ENCODE data around the gene RPL37.

DNA sequence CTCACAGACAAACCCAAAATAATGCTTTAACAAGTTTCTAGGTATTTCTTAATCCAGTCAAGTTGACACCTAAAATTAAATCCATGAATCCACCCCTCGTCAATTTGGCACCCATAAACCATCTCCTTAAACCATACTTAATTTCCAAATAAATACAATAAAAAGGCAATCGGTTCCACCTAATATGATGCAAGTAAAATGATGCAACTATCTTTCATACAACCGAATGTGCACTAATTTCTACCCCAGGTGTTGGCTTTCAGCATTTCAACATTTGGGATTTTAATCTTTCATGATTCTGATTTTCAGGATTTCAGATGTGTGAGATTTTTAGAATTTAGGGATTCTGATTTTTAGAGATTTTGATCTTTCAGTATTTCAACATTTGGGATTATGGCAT is 54.2 kb downstream of the RPL37 start:
- TF ChIP-seq, protein P1, sequence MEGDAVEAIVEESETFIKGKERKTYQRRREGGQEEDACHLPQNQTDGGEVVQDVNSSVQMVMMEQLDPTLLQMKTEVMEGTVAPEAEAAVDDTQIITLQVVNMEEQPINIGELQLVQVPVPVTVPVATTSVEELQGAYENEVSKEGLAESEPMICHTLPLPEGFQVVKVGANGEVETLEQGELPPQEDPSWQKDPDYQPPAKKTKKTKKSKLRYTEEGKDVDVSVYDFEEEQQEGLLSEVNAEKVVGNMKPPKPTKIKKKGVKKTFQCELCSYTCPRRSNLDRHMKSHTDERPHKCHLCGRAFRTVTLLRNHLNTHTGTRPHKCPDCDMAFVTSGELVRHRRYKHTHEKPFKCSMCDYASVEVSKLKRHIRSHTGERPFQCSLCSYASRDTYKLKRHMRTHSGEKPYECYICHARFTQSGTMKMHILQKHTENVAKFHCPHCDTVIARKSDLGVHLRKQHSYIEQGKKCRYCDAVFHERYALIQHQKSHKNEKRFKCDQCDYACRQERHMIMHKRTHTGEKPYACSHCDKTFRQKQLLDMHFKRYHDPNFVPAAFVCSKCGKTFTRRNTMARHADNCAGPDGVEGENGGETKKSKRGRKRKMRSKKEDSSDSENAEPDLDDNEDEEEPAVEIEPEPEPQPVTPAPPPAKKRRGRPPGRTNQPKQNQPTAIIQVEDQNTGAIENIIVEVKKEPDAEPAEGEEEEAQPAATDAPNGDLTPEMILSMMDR (IDR thresholded peaks at IDR 0.05; ENCODE audit: low read depth, low read length, poor library complexity, severe bottlenecking) = no peak
- no peak for TF ChIP-seq EZH2phosphoT487 (IDR thresholded peaks at IDR 0.05; ENCODE audit: borderline replicate concordance, low read length)

Measured in DOHH2 (cell line).